Endothelial cell (in vitro differentiated cells): ENCODE measurements around the gene MARF1. TPM values are rescaled to one million over a fixed set of nuclear protein-coding genes. Genes with fewer than 3 reads are reported as not detected.
A peak's percentile ranks its signal among the peaks of the same experiment; 100 is the strongest.

Experiments
- DNase-seq: peaks from one replicate; pipeline ENCODE4 v3.0.0; 2021; ENCODE audit warnings: low spot score
- H3K27ac Mint-ChIP-seq: one replicate; pipeline ENCODE4 v1.8.0; 2021; ENCODE audit warnings: mixed read lengths, inconsistent platforms; ENCODE audit not compliant: unreplicated experiment
- H3K27me3 Mint-ChIP-seq: one replicate; pipeline ENCODE4 v1.8.0; 2021; ENCODE audit warnings: mild to moderate bottlenecking, moderate library complexity, mixed read lengths, inconsistent platforms; ENCODE audit not compliant: unreplicated experiment
- H3K36me3 Mint-ChIP-seq: one replicate; pipeline ENCODE4 v1.8.0; 2021; ENCODE audit warnings: mild to moderate bottlenecking, low read depth, mixed read lengths, inconsistent platforms; ENCODE audit not compliant: unreplicated experiment
- H3K4me1 Mint-ChIP-seq: one replicate; pipeline ENCODE4 v1.8.0; 2021; ENCODE audit warnings: mild to moderate bottlenecking, mixed read lengths, inconsistent platforms; ENCODE audit not compliant: unreplicated experiment
- H3K4me3 Mint-ChIP-seq: one replicate; pipeline ENCODE4 v1.8.0; 2021; ENCODE audit warnings: mild to moderate bottlenecking, mixed read lengths, inconsistent platforms; ENCODE audit not compliant: unreplicated experiment
- H3K9me3 Mint-ChIP-seq: one replicate; pipeline ENCODE4 v1.8.0; 2021; ENCODE audit warnings: mixed read lengths, inconsistent platforms; ENCODE audit not compliant: unreplicated experiment
- total RNA-seq: library from RNA; stranded (reverse); fragmentation: NEBNext Ultra II Directional; extraction: Animal tissue kit (Norgen Biotek cat#: 25700); gene quantifications from one replicate; pipeline ENCODE4 v1.2.1, GENCODE V29; 2021; ENCODE audit not compliant: unreplicated experiment
- TF ChIP-seq, protein P1 (sequence below): fragments of 200-600 bp; sonication (generic); IDR thresholded peaks from one replicate; pipeline ENCODE4 v1.5.0; 2021; ENCODE audit warnings: antibody characterized with exemption; ENCODE audit not compliant: unreplicated experiment

Gene MARF1
- total RNA-seq, 1 donor from 2014 or later = 55.2 TPM

DNA sequence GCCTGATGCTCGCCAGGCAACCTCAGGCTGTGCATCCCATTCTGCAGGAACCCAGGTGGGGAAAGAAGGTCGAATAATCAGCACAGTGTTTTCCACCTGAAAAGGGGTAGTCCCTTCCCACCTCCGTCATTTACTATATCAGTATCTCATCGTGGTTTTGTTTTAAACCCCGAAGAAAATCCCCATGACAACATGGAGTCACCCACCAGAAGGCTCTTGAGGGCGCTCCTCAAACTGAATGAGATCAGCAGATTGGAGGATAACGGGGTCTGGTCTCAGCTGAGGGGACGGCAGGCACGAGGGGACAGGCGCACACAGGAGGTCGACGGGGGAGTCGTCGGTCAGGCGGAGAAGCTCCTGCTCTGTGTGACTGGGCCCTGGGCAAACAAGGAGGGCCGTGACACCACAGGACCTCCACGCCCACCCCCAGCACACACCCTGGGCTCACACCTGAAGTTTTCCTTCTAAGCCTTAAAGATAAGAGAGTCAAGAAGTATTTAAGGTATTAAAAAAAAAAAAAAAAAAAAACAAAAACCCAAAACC is 44.2 kb downstream of the MARF1 start:
- Mint-ChIP-seq H3K27me3 (no peaks in the 10 kb centered on the region), H3K9me3 (no peaks in the 10 kb centered on the region), H3K4me1 (peaks cover 19% of the 10 kb centered on the region), H3K36me3 (peaks cover 66% of the 10 kb centered on the region), H3K4me3 (peak overlapping the region; percentile 80), H3K27ac (no peak overlapping the region)
- no peak for DNase-seq
- TF ChIP-seq, protein P1, sequence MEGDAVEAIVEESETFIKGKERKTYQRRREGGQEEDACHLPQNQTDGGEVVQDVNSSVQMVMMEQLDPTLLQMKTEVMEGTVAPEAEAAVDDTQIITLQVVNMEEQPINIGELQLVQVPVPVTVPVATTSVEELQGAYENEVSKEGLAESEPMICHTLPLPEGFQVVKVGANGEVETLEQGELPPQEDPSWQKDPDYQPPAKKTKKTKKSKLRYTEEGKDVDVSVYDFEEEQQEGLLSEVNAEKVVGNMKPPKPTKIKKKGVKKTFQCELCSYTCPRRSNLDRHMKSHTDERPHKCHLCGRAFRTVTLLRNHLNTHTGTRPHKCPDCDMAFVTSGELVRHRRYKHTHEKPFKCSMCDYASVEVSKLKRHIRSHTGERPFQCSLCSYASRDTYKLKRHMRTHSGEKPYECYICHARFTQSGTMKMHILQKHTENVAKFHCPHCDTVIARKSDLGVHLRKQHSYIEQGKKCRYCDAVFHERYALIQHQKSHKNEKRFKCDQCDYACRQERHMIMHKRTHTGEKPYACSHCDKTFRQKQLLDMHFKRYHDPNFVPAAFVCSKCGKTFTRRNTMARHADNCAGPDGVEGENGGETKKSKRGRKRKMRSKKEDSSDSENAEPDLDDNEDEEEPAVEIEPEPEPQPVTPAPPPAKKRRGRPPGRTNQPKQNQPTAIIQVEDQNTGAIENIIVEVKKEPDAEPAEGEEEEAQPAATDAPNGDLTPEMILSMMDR = no peak

DNA sequence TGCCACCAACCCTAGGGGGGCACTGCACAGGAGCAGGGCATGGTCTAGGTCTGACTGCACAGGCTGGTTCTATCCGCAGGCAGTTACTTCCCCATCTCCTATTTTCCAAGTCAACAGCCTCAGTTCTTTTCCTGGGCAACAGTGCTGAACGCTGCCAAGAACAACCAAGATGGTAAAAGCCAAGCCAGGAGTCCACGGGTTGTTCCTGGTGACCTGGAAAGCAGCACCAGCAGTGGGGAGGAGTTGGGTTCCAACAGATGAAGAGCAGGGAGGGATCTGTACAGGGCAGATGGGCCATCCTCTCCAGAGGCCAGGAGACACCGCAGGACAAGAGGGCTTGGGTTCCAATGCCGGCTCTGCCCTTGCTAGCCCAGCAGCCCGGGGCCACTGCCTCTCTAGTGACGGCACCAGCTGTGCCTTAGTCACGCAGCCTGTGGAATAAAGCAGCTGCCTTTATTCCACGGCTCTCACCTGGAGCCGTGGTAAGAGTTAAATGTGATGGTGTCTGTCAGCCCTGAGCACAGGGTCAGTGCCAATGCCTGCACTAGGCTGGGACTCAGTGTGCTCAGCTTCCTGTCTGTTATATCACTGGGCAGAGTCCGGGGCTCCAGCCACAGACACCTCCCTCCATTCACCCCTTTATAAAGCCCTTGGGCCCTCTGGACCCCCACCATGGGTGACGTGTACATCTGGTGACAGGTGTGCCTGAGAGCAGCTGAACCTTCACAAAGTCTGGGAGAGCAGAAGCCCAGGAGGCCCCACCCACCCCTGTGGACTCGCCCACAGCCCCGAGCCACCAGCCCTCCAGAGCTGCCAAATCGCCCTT is 44.9 kb downstream of the MARF1 start:
- DNase-seq = no peak
- Mint-ChIP-seq H3K9me3 (no peaks in the 10 kb centered on the region), H3K27ac (no peak overlapping the region), H3K4me3 (no peak overlapping the region), H3K4me1 (peaks cover 21% of the 10 kb centered on the region), H3K36me3 (peaks cover 59% of the 10 kb centered on the region), H3K27me3 (no peaks in the 10 kb centered on the region)
- TF ChIP-seq, protein P1 = no peak

DNA sequence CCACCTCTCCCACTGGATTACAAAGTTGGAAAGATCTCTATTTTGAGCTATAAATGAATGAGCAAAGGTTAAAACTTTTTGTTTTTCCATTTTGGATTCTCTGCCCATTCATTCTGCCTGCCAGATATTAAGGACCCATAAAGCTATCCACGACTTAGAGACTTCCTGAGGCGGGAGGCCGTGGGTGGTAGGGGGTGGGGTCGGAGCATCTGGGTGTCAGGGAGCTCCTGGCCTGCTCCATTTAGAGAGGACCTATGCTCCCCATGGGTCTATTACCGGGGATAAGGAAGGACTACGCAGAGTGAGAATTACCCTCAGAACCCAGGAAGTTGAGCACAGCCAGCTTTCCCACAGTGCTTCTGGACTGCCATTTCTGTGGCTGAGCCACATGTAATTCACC is 45.8 kb downstream of the MARF1 start:
- H3K27ac Mint-ChIP-seq = no peak overlapping the region
- peaks cover 54% of the 10 kb centered on the region for H3K36me3 Mint-ChIP-seq
- H3K4me1 Mint-ChIP-seq = peaks cover 21% of the 10 kb centered on the region
- TF ChIP-seq, protein P1 = no peak
- no peak overlapping the region for H3K4me3 Mint-ChIP-seq
- DNase-seq = no peak
- no peaks in the 10 kb centered on the region for H3K9me3 Mint-ChIP-seq
- no peaks in the 10 kb centered on the region for H3K27me3 Mint-ChIP-seq

DNA sequence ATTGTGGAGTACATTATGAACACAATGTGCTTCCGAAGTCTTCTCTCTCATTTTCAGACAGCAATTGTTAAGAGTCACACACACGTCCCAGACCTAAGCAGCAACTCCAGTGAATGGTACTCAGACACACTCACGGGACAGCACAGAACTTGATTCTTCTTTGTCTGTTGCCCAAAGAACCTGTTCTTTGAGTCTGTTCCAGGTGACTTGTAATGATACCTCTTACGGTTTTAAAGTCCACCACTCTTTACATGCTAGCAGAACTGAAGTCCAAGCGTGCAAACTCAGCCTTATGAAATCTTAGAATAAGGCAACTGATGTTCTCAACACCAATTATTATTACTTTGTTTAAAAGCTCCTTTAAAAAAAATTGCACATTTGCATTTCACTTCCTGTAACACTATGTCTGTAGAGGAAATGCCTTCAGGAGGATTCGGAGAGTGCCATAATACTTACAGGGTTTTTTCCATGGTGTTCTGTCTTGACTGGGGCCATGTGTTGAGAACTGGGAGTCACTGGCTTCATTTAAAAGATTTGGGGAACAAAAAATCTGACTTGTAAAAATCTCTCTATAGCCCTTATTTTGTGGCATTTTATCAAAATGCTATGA is 48.1 kb downstream of the MARF1 start:
- no peak for DNase-seq
- H3K9me3 Mint-ChIP-seq = no peaks in the 10 kb centered on the region
- peaks cover 2% of the 10 kb centered on the region for H3K27me3 Mint-ChIP-seq
- peaks cover 32% of the 10 kb centered on the region for H3K36me3 Mint-ChIP-seq
- H3K4me1 Mint-ChIP-seq = peaks cover 32% of the 10 kb centered on the region
- H3K27ac Mint-ChIP-seq = no peak overlapping the region
- TF ChIP-seq, protein P1 = no peak
- no peak overlapping the region for H3K4me3 Mint-ChIP-seq

DNA sequence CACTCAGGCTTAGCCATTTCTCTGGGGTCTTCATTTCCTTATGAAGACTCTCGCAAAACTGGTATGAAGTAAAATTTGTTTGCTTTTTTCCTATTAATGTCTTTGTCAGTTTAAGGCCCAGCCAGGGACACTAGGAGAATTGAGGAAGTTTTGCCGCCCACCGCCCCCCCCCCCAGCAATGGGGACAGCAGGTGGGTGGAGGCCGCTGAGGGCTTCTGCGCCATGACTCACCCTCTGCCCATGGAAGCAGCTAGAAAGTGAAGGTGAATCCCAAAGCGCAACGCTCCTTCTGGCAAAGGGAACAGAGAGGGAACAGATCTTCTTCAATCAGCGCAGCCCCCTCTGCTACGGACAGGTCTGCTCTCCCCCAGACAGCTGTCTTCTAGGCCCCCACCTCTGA is 49.7 kb downstream of the MARF1 start:
- TF ChIP-seq, protein P1 = no peak
- peaks cover 2% of the 10 kb centered on the region for H3K27me3 Mint-ChIP-seq
- no peak overlapping the region for H3K4me3 Mint-ChIP-seq
- no peaks in the 10 kb centered on the region for H3K9me3 Mint-ChIP-seq
- H3K36me3 Mint-ChIP-seq = peaks cover 30% of the 10 kb centered on the region
- DNase-seq = no peak
- no peak overlapping the region for H3K27ac Mint-ChIP-seq
- H3K4me1 Mint-ChIP-seq = peaks cover 32% of the 10 kb centered on the region
